HG03108 (cell line): Measurements from ENCODE around the gene CDK18.
"Not testable (repeated sequence)": the region's sequence is repeated elsewhere in the genome, so short reads cannot be mapped to it uniquely, and the experiment has no call there.

Source experiments
- ATAC-seq: cut with Tn5 transposase; IDR thresholded peaks from one replicate; pipeline ENCODE4 v1.9.1; 2021; ENCODE audit warnings: moderate library complexity; ENCODE audit not compliant: unreplicated experiment

Gene CDK18

DNA sequence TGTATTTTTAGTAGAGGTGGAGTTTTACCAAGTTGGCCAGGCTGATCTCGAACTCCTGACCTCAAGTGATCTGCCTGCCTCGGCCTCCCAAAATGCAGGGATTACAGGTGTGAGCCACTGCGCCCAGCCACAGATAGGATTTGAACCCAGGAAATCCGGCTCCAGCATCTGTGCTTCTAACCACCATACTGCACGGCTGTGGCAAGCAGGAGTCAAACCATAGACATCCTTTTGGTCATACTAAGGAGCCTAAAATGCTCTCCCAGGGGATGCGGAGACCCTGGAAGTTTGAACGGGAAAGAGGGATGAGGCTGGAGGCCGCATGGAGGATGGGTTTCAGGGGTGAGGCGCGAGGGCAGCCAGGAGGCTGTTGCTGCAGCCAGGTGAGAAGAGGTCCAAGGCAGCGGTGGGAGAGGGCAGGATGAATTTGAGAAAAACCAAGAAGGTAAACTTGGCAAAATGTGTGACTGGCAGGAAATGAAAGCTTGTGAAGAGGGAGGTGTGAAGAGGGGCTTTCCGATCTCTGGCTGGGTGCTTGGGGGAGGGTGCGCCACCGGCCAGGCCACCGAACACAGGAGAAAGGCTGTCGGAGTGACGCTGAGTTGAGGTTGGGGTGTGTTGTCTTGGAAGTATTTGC, 24.0 kb upstream of the CDK18 start:
- no peak for ATAC-seq

DNA sequence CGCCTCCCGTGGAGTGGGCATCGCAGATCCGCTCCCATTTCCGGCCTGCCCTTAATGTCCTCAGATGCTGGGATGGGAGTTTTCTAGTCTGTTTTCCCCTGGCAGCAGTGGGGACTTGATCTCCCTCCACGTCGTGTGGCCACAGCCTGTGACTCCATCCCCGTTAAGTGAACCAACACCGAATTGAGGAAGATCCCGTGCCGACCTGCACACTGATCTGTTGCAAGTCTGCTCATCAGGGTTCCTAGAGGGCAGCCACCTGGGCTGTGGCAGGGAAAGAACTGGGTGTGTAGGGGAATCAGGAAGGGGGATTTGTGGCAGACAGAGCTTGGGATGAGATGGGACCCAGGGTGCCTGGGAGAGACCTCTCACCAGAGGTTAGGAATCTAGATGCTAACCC, 23.3 kb upstream of the CDK18 start:
- no peak for ATAC-seq

GRCh38 chr1:205481629-205482151, 22.8 kb upstream of the CDK18 start:
- no peak for ATAC-seq

- ATAC-seq, result not testable (repeated sequence)
Observed at GRCh38 chr1:205482587-205482986, 21.9 kb upstream of the CDK18 start.

DNA sequence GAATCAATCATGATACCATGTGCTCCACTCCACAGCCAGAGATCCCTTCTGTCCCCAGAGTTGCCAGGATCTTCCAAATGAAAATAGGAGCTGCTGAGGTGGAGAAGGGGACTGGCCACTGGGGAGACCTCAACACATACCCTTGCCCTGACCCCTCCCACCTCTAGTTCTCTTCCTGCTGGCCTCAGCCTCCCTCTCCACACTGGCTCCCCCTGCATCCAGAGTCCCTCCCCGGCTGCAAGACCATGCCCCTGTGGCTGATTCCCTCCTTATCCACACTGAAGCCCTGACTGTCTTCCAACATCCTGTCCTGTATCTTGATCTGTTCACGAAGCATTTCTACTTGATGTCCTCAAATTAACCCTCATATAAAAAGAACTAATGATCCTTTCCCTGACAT, 21.1 kb upstream of the CDK18 start:
- no peak for ATAC-seq

- no peak for ATAC-seq
Observed at GRCh38 chr1:205484985-205485967, 19.2 kb upstream of the CDK18 start.

DNA sequence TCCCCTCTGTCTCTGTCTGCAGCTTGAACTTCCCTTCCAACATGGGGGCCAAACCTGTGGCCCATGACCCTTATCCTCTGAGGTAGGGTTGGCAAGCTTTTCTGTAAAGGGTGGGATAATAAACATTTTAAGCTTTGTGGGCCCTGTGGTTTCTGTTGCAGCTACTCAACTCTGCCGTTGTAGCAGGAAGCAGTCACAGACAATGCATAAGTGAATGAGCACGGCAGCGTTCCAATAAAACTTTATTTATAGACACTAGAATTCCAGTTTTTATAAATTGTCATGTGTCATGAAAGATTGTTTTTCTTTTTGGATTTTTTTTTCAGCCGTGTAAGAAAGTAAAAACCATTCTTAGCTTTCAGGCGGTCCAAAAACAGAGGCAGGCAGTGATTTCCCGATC, 18.2 kb upstream of the CDK18 start:
- ATAC-seq, result no peak

GRCh38 chr1:205488074-205488723, 16.3 kb upstream of the CDK18 start:
- no peak for ATAC-seq

- ATAC-seq, result no peak
Observed at GRCh38 chr1:205491794-205492193, 12.7 kb upstream of the CDK18 start.

- no peak for ATAC-seq
Observed at GRCh38 chr1:205492201-205492667, 12.2 kb upstream of the CDK18 start.

- ATAC-seq, result no peak
Observed at GRCh38 chr1:205492774-205493173, 11.7 kb upstream of the CDK18 start.

GRCh38 chr1:205493241-205494085, 11.0 kb upstream of the CDK18 start:
- no peak for ATAC-seq

DNA sequence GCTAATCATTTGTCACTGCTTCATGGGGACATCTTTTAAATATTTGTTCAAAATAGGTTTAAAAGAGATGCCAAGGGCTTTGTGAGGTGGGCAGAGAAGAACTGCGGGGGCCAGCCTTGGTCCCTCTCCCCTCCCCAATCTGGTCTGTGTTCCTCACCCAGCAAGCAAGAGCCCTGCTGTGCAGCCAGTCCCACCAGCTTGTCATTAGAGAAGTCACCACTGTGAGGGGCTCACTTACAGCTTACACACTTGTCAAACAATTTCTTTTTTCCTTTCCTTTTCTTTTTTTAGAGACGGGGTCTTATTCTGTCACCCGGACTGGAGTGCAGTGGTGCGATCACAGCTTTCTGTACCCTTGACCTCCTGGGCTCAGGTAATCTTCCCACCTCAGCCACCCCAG, 10.4 kb upstream of the CDK18 start:
- no peak for ATAC-seq

DNA sequence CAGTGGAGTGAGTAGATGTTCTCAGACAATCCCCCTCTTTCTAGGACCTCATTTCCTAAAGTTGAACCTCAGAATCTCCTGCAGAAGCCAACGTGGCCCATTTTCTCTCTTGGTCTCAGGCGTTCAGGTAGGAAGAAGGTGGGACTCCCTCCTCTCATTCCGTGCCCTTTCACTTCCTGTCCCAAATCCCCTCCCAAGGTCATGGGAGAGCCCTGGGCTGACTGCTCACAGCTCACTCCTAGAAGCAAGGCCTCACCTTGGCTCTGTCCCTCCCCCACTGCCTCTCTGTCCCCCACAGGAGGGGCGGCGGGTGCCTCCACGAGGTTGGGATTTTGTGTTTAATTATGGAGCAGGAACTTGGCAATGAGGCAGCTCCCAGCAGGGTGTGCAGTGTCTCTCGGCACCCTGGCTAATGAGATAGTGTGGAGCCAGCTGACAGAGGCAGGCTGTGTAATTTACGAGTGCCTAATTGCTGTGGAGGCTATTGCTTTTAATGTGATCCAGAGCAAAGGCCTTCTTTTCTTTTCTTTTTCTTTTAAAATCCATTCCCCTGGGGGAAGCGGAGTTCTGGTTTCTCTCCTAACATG, 9.1 kb upstream of the CDK18 start:
- ATAC-seq, result no peak

GRCh38 chr1:205496661-205497060, 7.8 kb upstream of the CDK18 start:
- no peak for ATAC-seq

- ATAC-seq, result no peak
Observed at GRCh38 chr1:205497351-205497750, 7.1 kb upstream of the CDK18 start.

- no peak for ATAC-seq
Observed at GRCh38 chr1:205499789-205500188, 4.7 kb upstream of the CDK18 start.

DNA sequence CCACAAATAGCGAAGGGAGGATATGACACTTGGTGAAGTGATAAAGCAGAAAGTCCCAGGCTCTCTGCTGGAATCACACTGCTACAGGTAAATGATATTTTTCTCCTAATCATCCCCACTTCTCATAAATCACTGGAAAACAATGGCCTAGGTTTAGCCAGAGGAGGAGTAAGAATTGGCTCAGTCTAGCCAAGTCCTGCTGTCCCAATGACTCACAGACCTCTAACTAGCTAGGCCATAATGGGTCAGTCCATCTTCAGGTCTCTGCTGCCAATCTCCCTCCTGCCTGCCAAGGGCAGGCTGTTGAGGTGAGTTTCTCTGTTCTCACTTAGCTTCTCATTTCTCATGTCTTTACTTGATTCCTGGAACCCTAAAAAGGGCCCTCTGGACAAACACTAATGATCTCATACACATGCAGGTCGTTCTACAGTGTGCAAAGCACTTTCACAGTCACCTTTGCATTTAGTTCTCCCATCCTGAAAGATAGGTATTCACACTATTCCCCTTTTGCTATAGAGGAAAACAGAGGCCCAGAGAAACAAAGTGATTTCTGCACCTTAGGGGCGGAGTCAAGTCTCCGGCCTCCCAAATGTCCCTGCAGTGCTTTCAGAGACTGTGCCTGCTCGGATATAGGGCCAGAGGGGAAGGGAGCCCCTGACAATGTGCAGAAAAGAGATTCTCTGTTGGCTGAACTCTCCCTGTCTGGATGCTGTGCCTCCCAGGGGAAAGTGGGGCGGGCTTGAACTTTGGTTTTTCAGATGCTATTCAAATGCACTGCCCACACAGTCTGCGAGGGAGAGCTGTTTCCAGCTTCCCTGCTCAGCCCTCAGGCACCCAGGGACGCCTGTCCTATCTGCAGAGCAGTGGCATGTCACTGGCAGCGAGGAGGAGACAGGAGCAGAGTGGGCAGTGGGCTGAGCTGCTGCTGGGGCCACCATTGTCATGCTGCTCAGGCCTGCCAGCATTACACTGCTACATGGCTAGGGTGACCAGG, 3.9 kb upstream of the CDK18 start:
- no peak for ATAC-seq
